ENCODE data around the gene THSD4. TPM values are rescaled to one million over a fixed set of nuclear protein-coding genes. Genes with fewer than 3 reads are reported as not detected.

The THSD4 gene
- total RNA-seq, 1 experiment from 2014 or later = 65.4 TPM

GRCh38 chr15:71094137-71094536, 21.1 kb upstream of the THSD4 start:
- CTCF ChIA-PET = no interaction called here
- DNase-seq (ENCODE audit: low read depth, low spot score) (no peak), ATAC-seq (no peak)
- intact Hi-C loops (cut with micrococcal nuclease; ENCODE audit: unreplicated experiment) (no loop called here), in situ Hi-C loops (cut with HindIII; ENCODE audit: low pct_unique_long_range_greater_than_20kb, low sequenced_read_pairs) (no loop called here)
- no peak overlapping the region for H3K27ac ChIP-seq (ENCODE audit: low read length)
- BruUV-seq (replicated peaks) = no TSS peak
- no peaks in the 10 kb centered on the region for H3K9me3 ChIP-seq (ENCODE audit: control insufficient read depth, insufficient read depth, low read depth, low read length)
- no peaks in the 10 kb centered on the region for H3K36me3 ChIP-seq (ENCODE audit: control insufficient read depth, insufficient read depth, low read length)
- H3K4me3 ChIP-seq (ENCODE audit: low read depth in 2 of 2, low read length in 2 of 2) = no peak overlapping the region
- H3K27me3 ChIP-seq (ENCODE audit: control insufficient read depth, insufficient read depth, low read length) = no peaks in the 10 kb centered on the region
- POLR2A ChIA-PET = no interaction called here
- TF ChIP-seq POLR2AphosphoS5 (IDR thresholded peaks at IDR 0.05; ENCODE audit: low read depth, low read length) (no peak), REST (IDR thresholded peaks at IDR 0.05; ENCODE audit: insufficient read depth in 1 of 2, low read depth in 2 of 2, low read length in 1 of 2) (no peak), TCF7L2 (IDR thresholded peaks at IDR 0.05; ENCODE audit: low read depth, low read length) (no peak), SIN3A (IDR thresholded peaks at IDR 0.05; ENCODE audit: borderline replicate concordance, insufficient read depth, low read depth, low read length) (no peak)
- TF ChIP-seq, protein P1, sequence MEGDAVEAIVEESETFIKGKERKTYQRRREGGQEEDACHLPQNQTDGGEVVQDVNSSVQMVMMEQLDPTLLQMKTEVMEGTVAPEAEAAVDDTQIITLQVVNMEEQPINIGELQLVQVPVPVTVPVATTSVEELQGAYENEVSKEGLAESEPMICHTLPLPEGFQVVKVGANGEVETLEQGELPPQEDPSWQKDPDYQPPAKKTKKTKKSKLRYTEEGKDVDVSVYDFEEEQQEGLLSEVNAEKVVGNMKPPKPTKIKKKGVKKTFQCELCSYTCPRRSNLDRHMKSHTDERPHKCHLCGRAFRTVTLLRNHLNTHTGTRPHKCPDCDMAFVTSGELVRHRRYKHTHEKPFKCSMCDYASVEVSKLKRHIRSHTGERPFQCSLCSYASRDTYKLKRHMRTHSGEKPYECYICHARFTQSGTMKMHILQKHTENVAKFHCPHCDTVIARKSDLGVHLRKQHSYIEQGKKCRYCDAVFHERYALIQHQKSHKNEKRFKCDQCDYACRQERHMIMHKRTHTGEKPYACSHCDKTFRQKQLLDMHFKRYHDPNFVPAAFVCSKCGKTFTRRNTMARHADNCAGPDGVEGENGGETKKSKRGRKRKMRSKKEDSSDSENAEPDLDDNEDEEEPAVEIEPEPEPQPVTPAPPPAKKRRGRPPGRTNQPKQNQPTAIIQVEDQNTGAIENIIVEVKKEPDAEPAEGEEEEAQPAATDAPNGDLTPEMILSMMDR (IDR thresholded peaks at IDR 0.05) = no peak
- H3K4me1 ChIP-seq (ENCODE audit: control insufficient read depth, insufficient read depth, low read length) = 0 out of 2 replicates have a peak, but pooled peaks cover 4% of the 10 kb centered on the region

DNA sequence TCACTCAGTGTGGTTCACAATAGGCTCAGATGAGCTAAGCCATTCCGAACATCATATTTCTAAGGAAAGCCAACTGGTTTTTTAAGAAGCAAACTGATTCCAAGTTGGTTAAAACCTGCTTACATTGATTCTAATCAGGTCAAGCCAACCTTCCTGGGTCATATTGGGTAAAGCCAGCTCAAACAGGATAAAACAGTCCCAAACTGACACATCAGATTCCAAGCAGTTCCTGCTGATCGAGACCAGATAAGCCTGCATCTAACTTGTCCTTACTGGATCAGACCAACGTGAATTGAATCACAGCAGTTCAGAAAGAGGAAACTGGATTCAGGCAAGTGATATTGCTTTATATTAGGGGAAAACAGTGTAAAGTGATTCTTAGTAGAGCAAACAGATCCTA, 18.6 kb upstream of the THSD4 start:
- ChIA-PET CTCF (interaction anchor here (0.7 kb wide), 2 partner anchors 134 to 135 kb away, joined by 4 to 9 read pairs; no protein-coding TSS in a partner anchor), POLR2A (no interaction called here)
- intact Hi-C loops (cut with micrococcal nuclease; ENCODE audit: unreplicated experiment) = no loop called here
- Histone ChIP-seq H3K27me3 (ENCODE audit: control insufficient read depth, insufficient read depth, low read length) (no peaks in the 10 kb centered on the region), H3K4me1 (ENCODE audit: control insufficient read depth, insufficient read depth, low read length) (0 out of 2 replicates have a peak, but pooled peaks cover 4% of the 10 kb centered on the region), H3K4me3 (ENCODE audit: low read depth in 2 of 2, low read length in 2 of 2) (no peak overlapping the region), H3K27ac (ENCODE audit: low read length) (peak overlapping the region; percentile 12; the same call in 1 of the 2 replicates), H3K9me3 (ENCODE audit: control insufficient read depth, insufficient read depth, low read depth, low read length) (no peaks in the 10 kb centered on the region), H3K36me3 (ENCODE audit: control insufficient read depth, insufficient read depth, low read length) (no peaks in the 10 kb centered on the region)
- DNase-seq (ENCODE audit: low read depth, low spot score) (no peak), ATAC-seq (peak; percentile 57; the same call in 1 of the 2 replicates)
- no TSS peak for BruUV-seq (replicated peaks)
- TF ChIP-seq TCF7L2 (IDR thresholded peaks at IDR 0.05; ENCODE audit: low read depth, low read length) = no peak
- no peak for TF ChIP-seq POLR2AphosphoS5 (IDR thresholded peaks at IDR 0.05; ENCODE audit: low read depth, low read length)
- TF ChIP-seq, protein P1 (IDR thresholded peaks at IDR 0.05) = no peak
- in situ Hi-C loops (cut with HindIII; ENCODE audit: low pct_unique_long_range_greater_than_20kb, low sequenced_read_pairs) = no loop called here
